ENCODE measurements around the gene DCUN1D4. TPM values are rescaled to one million over a fixed set of nuclear protein-coding genes. Genes with fewer than 3 reads are reported as not detected.

DCUN1D4 gene
- total RNA-seq, 4 donors from 2014 or later: 27.6 to 50.9 (median 42.1) TPM

DNA sequence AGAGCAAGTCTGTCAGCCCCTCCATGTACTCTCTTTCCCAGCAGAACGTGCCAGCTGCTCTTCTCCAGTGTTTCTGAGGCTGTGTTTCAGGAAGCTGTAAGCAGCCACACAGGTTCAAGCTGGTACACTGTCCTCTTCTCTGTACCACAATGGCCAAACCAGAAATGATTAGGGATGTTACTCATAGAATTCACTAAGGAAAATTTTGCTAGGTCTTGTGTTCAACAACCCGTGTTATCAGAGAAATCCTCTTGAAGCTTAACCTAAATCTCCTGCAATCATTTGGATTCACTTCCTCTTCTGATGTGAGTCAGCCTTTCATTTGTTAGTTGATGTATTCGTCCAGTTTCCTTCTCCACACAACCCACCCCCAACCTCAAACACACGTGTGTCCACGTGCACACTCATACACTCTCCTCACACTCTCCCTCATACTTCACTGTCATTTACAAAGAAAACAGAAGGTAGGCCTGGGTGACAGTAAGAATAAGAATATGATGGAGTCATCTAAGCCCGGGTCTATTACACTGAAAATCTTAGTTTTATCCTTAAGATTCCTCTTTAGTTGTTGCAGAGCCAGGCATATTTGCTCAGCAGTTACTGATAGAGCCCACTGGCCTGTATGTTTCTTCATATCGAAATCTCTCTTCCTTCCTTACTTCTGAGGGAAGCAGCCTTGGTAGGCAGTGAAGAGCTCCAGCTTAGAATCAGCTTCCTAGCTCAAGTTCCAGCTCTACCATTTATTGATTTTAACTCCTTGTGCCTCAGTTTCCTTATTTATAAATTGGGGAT is 63.4 kb downstream of the DCUN1D4 start:
- TF ChIP-seq CTCF (IDR thresholded peaks at IDR 0.05): no peak
- DNase-seq (ENCODE audit: low spot score) (no peak), ATAC-seq (ENCODE audit: low FRiP score) (no peak)

DNA sequence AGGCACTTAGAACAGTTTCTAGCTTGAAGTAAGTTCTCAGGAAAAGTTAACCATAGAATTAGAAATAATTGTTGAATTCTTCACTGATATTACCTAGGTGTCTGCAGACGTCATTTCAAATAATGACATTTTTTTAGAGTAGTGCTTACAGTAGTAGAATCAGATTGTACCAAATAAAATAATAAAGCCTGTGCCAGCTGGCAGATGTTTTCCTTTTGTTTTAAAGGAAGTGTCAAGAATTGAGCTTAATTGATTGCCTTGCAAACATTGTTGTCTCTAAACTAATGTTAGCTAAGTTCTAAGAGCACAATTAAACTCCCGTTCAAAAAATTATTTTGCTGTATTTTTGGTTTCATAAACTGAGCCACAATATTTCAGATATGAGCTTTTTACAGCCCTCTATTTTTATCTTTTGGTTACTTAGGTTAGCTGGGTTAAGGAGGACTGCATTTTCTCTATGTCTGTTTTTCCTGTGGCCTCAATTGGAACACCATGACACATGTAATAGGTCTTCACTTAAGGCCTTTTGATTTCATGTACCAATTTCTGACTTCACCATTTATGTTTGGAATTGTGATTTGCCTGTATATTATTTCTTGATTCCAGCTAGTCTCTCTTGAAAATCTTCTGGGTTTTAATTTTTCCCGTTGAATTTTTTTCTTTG is 64.2 kb downstream of the DCUN1D4 start:
- ATAC-seq (ENCODE audit: low FRiP score) (no peak), DNase-seq (ENCODE audit: low spot score) (no peak)
- TF ChIP-seq CTCF (IDR thresholded peaks at IDR 0.05): no peak

DNA sequence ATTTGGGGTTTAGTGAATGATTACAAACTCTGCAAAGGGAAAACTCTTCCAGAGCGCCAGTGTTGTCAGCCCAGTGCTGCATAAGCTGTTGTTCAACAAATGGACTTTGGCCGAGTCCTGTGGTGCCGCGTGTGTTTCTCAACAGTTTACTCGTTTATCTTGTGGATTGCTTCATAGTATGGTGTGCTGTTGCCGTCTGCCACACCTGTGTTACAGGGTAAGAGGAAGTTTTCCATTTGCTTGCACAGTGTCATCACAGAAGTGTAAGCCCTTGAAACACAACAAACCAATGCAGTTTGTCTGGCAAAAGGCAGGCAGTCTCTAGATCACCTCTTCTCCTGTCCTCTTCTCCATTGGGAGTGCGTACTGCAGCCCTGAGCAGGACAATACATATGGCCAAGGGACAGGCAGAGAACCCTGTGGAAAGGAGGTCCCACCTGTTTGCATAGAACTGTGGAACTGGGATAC is 66.3 kb downstream of the DCUN1D4 start:
- ATAC-seq (ENCODE audit: low FRiP score) (no peak), DNase-seq (ENCODE audit: low spot score) (no peak)

GRCh38 chr4:51918251-51918650 is 75.3 kb downstream of the DCUN1D4 start:
- TF ChIP-seq CTCF (IDR thresholded peaks at IDR 0.05): no peak
- no peak for DNase-seq (ENCODE audit: low spot score)
- no peak for ATAC-seq (ENCODE audit: low FRiP score)

More for the DNA sequence above, 66.3 kb downstream of the DCUN1D4 start:
- TF ChIP-seq CTCF (IDR thresholded peaks at IDR 0.05): no peak

- DNase-seq (ENCODE audit: low spot score) (no peak), ATAC-seq (ENCODE audit: low FRiP score) (no peak)
- TF ChIP-seq CTCF (IDR thresholded peaks at IDR 0.05): no peak
Measured at GRCh38 chr4:51923343-51923742, 80.4 kb downstream of the DCUN1D4 start.

- no peak for ATAC-seq (ENCODE audit: low FRiP score)
- no peak for TF ChIP-seq CTCF (IDR thresholded peaks at IDR 0.05)
- no peak for DNase-seq (ENCODE audit: low spot score)
Measured at GRCh38 chr4:51925307-51925706, 82.4 kb downstream of the DCUN1D4 start.
